ENCODE results near the gene WHRN.

The WHRN gene

DNA sequence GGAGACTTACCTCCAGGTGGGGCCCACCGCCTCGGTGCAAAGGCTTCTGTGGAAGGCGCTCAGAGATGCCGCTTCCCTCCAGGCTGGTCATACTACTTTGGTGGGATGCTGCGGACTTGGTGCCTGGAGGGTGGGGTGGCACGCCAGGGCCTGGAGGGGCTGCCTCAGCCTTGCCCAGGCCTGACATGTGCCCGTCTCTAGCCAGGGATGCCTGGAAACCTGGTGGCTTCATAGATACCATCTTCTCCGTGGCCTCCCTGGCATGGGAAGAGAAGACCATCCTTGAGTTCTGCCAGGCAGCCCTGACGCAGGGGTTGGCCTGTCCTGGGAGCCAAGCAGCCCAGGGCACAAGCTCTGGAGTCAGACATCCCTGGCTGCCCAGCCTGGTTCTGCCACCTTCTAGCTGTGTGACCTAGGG is 147.4 kb downstream of the WHRN start:
- DNase-seq, result no peak

DNA sequence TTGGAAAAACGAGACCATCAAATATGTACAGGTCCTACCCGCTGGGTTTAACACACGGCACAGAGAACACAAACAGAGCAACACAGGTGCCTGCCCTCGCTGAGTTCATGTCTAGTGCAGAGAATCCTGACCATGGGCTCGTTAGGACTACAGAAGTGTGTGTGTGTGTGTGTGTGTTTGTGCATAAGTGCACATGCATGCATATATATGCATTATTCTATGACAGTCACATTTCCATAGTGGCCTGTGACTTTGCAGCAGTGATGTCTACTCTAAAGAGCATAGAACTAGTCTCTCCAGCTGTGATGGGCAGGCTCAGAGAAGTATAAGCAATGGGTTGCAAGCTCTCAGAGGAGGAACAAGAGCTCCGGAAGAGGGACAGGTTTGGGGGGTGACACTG is 147.9 kb downstream of the WHRN start:
- DNase-seq, result no peak

DNA sequence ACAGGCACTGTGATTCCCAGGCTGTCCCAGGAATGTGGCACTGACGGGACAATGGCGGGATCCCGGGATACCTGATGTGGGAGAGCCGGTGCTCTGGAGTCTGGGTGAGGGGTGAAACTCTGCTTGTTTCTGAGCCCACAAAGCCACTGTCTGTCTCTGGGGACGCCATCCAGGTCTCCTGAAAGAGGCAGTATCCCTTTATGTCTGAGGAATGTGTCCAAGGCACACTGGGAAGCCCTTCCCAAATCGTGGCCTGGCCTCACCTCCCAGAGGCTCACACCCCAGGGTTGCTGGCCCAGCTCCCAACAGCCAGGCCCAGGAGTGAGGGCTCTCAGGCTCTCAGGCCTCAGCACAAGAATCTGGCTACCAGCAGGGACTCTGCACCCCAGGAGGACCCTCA is 148.5 kb downstream of the WHRN start:
- DNase-seq, result no peak

DNA sequence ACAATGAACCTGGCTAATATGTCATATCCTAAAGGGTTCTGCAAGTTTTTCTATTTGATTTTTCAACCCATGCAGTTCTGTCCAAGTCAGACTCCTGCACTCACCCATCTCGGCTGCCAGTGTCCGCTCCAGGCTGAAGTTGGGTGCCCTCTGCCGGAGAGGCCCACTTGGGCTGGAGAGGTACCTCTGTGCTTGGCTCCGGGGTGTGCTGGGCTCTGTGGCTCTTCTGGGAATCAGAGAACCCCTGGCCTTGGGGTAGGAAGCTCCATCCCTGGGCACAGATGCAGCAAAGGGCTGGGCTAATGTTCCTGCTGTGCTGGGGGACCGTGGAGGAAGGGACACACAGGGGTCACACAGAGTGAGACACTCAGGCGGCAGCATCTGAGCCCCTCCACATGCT is 149.5 kb downstream of the WHRN start:
- no peak for DNase-seq
